WTC11 (cell line): ENCODE data around the gene CALML4.

Experiments
- CBFB ChIP-seq: sonication (generic); formaldehyde crosslinking; IDR thresholded peaks from 2 replicates; pipeline ENCODE4 v1.8.1; 2022; ENCODE audit warnings: mild to moderate bottlenecking, low read depth, missing genetic modification reagents
- CTCF ChIP-seq: fragments of 200-600 bp; IDR thresholded peaks from 2 replicates; pipeline ENCODE4 v1.8.0; 2022; ENCODE audit warnings: antibody characterized with exemption
- E2F1 ChIP-seq: sonication (generic); formaldehyde crosslinking; IDR thresholded peaks from 2 replicates; pipeline ENCODE4 v1.8.0; 2022; ENCODE audit warnings: mild to moderate bottlenecking, missing genetic modification reagents
- ESRRA ChIP-seq: sonication (generic); formaldehyde crosslinking; IDR thresholded peaks from 2 replicates; pipeline ENCODE4 v1.8.1; 2022; ENCODE audit warnings: mild to moderate bottlenecking, missing genetic modification reagents, borderline replicate concordance
- ETV6 ChIP-seq: sonication (generic); formaldehyde crosslinking; IDR thresholded peaks from 2 replicates; pipeline ENCODE4 v1.8.1; 2022; ENCODE audit warnings: mild to moderate bottlenecking, missing genetic modification reagents
- MAX ChIP-seq: sonication (generic); formaldehyde crosslinking; IDR thresholded peaks from 2 replicates; pipeline ENCODE4 v1.8.0; 2022; ENCODE audit warnings: mild to moderate bottlenecking, missing genetic modification reagents
- NFE2L1 ChIP-seq: sonication (generic); formaldehyde crosslinking; IDR thresholded peaks from 2 replicates; pipeline ENCODE4 v1.8.1; 2023; ENCODE audit warnings: missing genetic modification reagents
- RELA ChIP-seq: sonication (generic); formaldehyde crosslinking; IDR thresholded peaks from 2 replicates; pipeline ENCODE4 v1.8.1; 2022; ENCODE audit warnings: missing genetic modification reagents, mild to moderate bottlenecking, borderline replicate concordance
- SP1 ChIP-seq: sonication (generic); formaldehyde crosslinking; conservative IDR thresholded peaks from 2 replicates; pipeline ENCODE4 v1.8.1; 2022; ENCODE audit warnings: missing genetic modification reagents
- TEAD1 ChIP-seq: sonication (generic); formaldehyde crosslinking; IDR thresholded peaks from 2 replicates; pipeline ENCODE4 v1.8.0; 2022; ENCODE audit warnings: mild to moderate bottlenecking, missing genetic modification reagents
- ZBTB43 ChIP-seq: sonication (generic); formaldehyde crosslinking; IDR thresholded peaks from 2 replicates; pipeline ENCODE4 v1.8.1; 2023; ENCODE audit warnings: mild to moderate bottlenecking, missing genetic modification reagents
- ZSCAN18 ChIP-seq: fragments of 250-450 bp; sonication (Bioruptor Pico); IDR thresholded peaks from 2 replicates; pipeline ENCODE4 v2.1.2; 2022; ENCODE audit warnings: mild to moderate bottlenecking, moderate library complexity
- TF ChIP-seq, protein P1 (sequence below): fragments of 250-450 bp; sonication (Bioruptor Pico); IDR thresholded peaks from 2 replicates; pipeline ENCODE4 v1.9.0; 2021; ENCODE audit warnings: moderate library complexity, mild to moderate bottlenecking, inconsistent platforms, borderline replicate concordance
- TF ChIP-seq, protein P2 (sequence below): sonication (generic); formaldehyde crosslinking; IDR thresholded peaks from 2 replicates; pipeline ENCODE4 v1.8.0; 2022; ENCODE audit warnings: mild to moderate bottlenecking, missing genetic modification reagents

GRCh38 chr15:68218847-68219798, 14.0 kb upstream of the CALML4 start:
- TF ChIP-seq CTCF (no peak), ZBTB43 (CRISPR knock-in tag) (no peak), MAX (CRISPR knock-in tag) (no peak), RELA (CRISPR knock-in tag) (no peak), ESRRA (CRISPR knock-in tag) (no peak), NFE2L1 (CRISPR knock-in tag) (no peak), TEAD1 (CRISPR knock-in tag) (no peak), CBFB (CRISPR knock-in tag) (no peak), ZSCAN18 (CRISPR knock-in tag) (no peak), SP1 (no peak), ETV6 (CRISPR knock-in tag) (no peak), E2F1 (CRISPR knock-in tag) (no peak)
- TF ChIP-seq, protein P1, sequence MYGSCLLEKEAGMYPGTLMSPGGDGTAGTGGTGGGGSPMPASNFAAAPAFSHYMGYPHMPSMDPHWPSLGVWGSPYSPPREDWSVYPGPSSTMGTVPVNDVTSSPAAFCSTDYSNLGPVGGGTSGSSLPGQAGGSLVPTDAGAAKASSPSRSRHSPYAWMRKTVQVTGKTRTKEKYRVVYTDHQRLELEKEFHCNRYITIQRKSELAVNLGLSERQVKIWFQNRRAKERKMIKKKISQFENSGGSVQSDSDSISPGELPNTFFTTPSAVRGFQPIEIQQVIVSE (CRISPR knock-in tag) = no peak
- TF ChIP-seq, protein P2, sequence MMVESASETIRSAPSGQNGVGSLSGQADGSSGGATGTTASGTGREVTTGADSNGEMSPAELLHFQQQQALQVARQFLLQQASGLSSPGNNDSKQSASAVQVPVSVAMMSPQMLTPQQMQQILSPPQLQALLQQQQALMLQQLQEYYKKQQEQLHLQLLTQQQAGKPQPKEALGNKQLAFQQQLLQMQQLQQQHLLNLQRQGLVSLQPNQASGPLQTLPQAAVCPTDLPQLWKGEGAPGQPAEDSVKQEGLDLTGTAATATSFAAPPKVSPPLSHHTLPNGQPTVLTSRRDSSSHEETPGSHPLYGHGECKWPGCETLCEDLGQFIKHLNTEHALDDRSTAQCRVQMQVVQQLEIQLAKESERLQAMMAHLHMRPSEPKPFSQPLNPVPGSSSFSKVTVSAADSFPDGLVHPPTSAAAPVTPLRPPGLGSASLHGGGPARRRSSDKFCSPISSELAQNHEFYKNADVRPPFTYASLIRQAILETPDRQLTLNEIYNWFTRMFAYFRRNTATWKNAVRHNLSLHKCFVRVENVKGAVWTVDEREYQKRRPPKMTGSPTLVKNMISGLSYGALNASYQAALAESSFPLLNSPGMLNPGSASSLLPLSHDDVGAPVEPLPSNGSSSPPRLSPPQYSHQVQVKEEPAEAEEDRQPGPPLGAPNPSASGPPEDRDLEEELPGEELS (CRISPR knock-in tag) = no peak
